ENCODE results near the gene FBXO11.
A peak's percentile ranks its signal among the peaks of the same experiment; 100 is the strongest.
"Not testable (repeated sequence)": the region's sequence is repeated elsewhere in the genome, so short reads cannot be mapped to it uniquely, and the experiment has no call there.

Gene FBXO11

GRCh38 chr2:47916412-47916811 is 10.1 kb upstream of the FBXO11 start:
- Histone ChIP-seq H3K4me3 (ENCODE audit: extremely low read depth, insufficient read depth, low read length, poor library complexity, severe bottlenecking) (no peak overlapping the region), H3K27ac (ENCODE audit: low read depth, low read length, severe bottlenecking) (no peak overlapping the region), H3K4me1 (ENCODE audit: control insufficient read depth, insufficient read depth, low read length, poor library complexity, severe bottlenecking) (no peaks in the 10 kb centered on the region), H3K36me3 (ENCODE audit: control insufficient read depth, insufficient read depth, low read length) (no peaks in the 10 kb centered on the region), H3K9me3 (ENCODE audit: control insufficient read depth, low read length) (no peaks in the 10 kb centered on the region)
- WGBS, 2 experiments (ENCODE audit: insufficient coverage in 2 of 2), result 75% methylated on average over 1 of the region's 1 CpG; no CpG with 5 or more reads in 1 of the 2 experiments

- H3K4me3 ChIP-seq (ENCODE audit: extremely low read depth, insufficient read depth, low read length, poor library complexity, severe bottlenecking); H3K36me3 ChIP-seq (ENCODE audit: control insufficient read depth, insufficient read depth, low read length); H3K27ac ChIP-seq (ENCODE audit: low read depth, low read length, severe bottlenecking); H3K4me1 ChIP-seq (ENCODE audit: control insufficient read depth, insufficient read depth, low read length, poor library complexity, severe bottlenecking); H3K9me3 ChIP-seq (ENCODE audit: control insufficient read depth, low read length): not testable (repeated sequence)
- 95 to 100% methylated on average over 2 to 3 of the region's 4 CpGs for WGBS, 2 experiments (ENCODE audit: insufficient coverage in 2 of 2)
These were observed 4.4 kb upstream of the FBXO11 start for GRCh38 chr2:47910662-47911061.

GRCh38 chr2:47908682-47909081 is 2.4 kb upstream of the FBXO11 start:
- Histone ChIP-seq H3K36me3 (ENCODE audit: control insufficient read depth, insufficient read depth, low read length) (no peaks in the 10 kb centered on the region), H3K4me3 (ENCODE audit: extremely low read depth, insufficient read depth, low read length, poor library complexity, severe bottlenecking) (no peak overlapping the region), H3K9me3 (ENCODE audit: control insufficient read depth, low read length) (no peaks in the 10 kb centered on the region), H3K4me1 (ENCODE audit: control insufficient read depth, insufficient read depth, low read length, poor library complexity, severe bottlenecking) (no peaks in the 10 kb centered on the region), H3K27ac (ENCODE audit: low read depth, low read length, severe bottlenecking) (no peak overlapping the region)
- WGBS, 2 experiments (ENCODE audit: insufficient coverage in 2 of 2), result 93 to 100% methylated on average over 4 of the region's 5 CpGs

GRCh38 chr2:47907039-47907781 is 912 bp upstream of the FBXO11 start:
- peak overlapping the region; percentile 93 for H3K4me3 ChIP-seq (ENCODE audit: extremely low read depth, insufficient read depth, low read length, poor library complexity, severe bottlenecking)
- H3K9me3 ChIP-seq (ENCODE audit: control insufficient read depth, low read length), result no peaks in the 10 kb centered on the region
- no peaks in the 10 kb centered on the region for H3K4me1 ChIP-seq (ENCODE audit: control insufficient read depth, insufficient read depth, low read length, poor library complexity, severe bottlenecking)
- peak overlapping the region; percentile 98 for H3K27ac ChIP-seq (ENCODE audit: low read depth, low read length, severe bottlenecking)
- WGBS, 2 experiments (ENCODE audit: insufficient coverage in 2 of 2), result 16 to 18% methylated on average over 4 to 11 of the region's 15 CpGs
- H3K36me3 ChIP-seq (ENCODE audit: control insufficient read depth, insufficient read depth, low read length), result no peaks in the 10 kb centered on the region

GRCh38 chr2:47905386-47906156 is 727 bp downstream of the FBXO11 start:
- WGBS, 2 experiments (ENCODE audit: insufficient coverage in 2 of 2), result 0% methylated on average over 28 to 73 of the region's 105 CpGs

GRCh38 chr2:47903781-47904490 is 2.4 kb downstream of the FBXO11 start:
- H3K27ac ChIP-seq (ENCODE audit: low read depth, low read length, severe bottlenecking), result peak overlapping the region; percentile 86
- H3K4me1 ChIP-seq (ENCODE audit: control insufficient read depth, insufficient read depth, low read length, poor library complexity, severe bottlenecking), result peaks cover 11% of the 10 kb centered on the region
- H3K4me3 ChIP-seq (ENCODE audit: extremely low read depth, insufficient read depth, low read length, poor library complexity, severe bottlenecking), result peak overlapping the region; percentile 93
- WGBS, 2 experiments (ENCODE audit: insufficient coverage in 2 of 2), result 0% methylated on average over 1 of the region's 10 CpGs; no CpG with 5 or more reads in 1 of the 2 experiments
- H3K36me3 ChIP-seq (ENCODE audit: control insufficient read depth, insufficient read depth, low read length), result peaks cover 8% of the 10 kb centered on the region
- H3K9me3 ChIP-seq (ENCODE audit: control insufficient read depth, low read length), result no peaks in the 10 kb centered on the region

More at GRCh38 chr2:47905386-47906156, 727 bp downstream of the FBXO11 start:
- Histone ChIP-seq H3K36me3 (ENCODE audit: control insufficient read depth, insufficient read depth, low read length) (peaks cover 6% of the 10 kb centered on the region), H3K4me1 (ENCODE audit: control insufficient read depth, insufficient read depth, low read length, poor library complexity, severe bottlenecking) (peaks cover 5% of the 10 kb centered on the region), H3K9me3 (ENCODE audit: control insufficient read depth, low read length) (no peaks in the 10 kb centered on the region), H3K27ac (ENCODE audit: low read depth, low read length, severe bottlenecking) (peak overlapping the region; percentile 98), H3K4me3 (ENCODE audit: extremely low read depth, insufficient read depth, low read length, poor library complexity, severe bottlenecking) (peak overlapping the region; percentile 93)

GRCh38 chr2:47901892-47902291 is 4.4 kb downstream of the FBXO11 start:
- 89 to 95% methylated on average over 11 to 12 of the region's 13 CpGs for WGBS, 2 experiments (ENCODE audit: insufficient coverage in 2 of 2)
- Histone ChIP-seq H3K36me3 (ENCODE audit: control insufficient read depth, insufficient read depth, low read length) (peaks cover 21% of the 10 kb centered on the region), H3K4me1 (ENCODE audit: control insufficient read depth, insufficient read depth, low read length, poor library complexity, severe bottlenecking) (peaks cover 11% of the 10 kb centered on the region)
- not testable (repeated sequence) for H3K9me3 ChIP-seq (ENCODE audit: control insufficient read depth, low read length); H3K27ac ChIP-seq (ENCODE audit: low read depth, low read length, severe bottlenecking); H3K4me3 ChIP-seq (ENCODE audit: extremely low read depth, insufficient read depth, low read length, poor library complexity, severe bottlenecking)

GRCh38 chr2:47900857-47901256 is 5.4 kb downstream of the FBXO11 start:
- no peaks in the 10 kb centered on the region for H3K9me3 ChIP-seq (ENCODE audit: control insufficient read depth, low read length)
- H3K4me1 ChIP-seq (ENCODE audit: control insufficient read depth, insufficient read depth, low read length, poor library complexity, severe bottlenecking), result peaks cover 11% of the 10 kb centered on the region
- H3K27ac ChIP-seq (ENCODE audit: low read depth, low read length, severe bottlenecking), result no peak overlapping the region
- H3K4me3 ChIP-seq (ENCODE audit: extremely low read depth, insufficient read depth, low read length, poor library complexity, severe bottlenecking), result no peak overlapping the region
- WGBS, 2 experiments (ENCODE audit: insufficient coverage in 2 of 2), result no CpG with 5 or more reads among the region's 10 CpGs
- peaks cover 21% of the 10 kb centered on the region for H3K36me3 ChIP-seq (ENCODE audit: control insufficient read depth, insufficient read depth, low read length)

GRCh38 chr2:47899915-47900816 is 6.1 kb downstream of the FBXO11 start:
- H3K4me1 ChIP-seq (ENCODE audit: control insufficient read depth, insufficient read depth, low read length, poor library complexity, severe bottlenecking), result peaks cover 11% of the 10 kb centered on the region
- H3K4me3 ChIP-seq (ENCODE audit: extremely low read depth, insufficient read depth, low read length, poor library complexity, severe bottlenecking), result no peak overlapping the region
- peaks cover 21% of the 10 kb centered on the region for H3K36me3 ChIP-seq (ENCODE audit: control insufficient read depth, insufficient read depth, low read length)
- no peaks in the 10 kb centered on the region for H3K9me3 ChIP-seq (ENCODE audit: control insufficient read depth, low read length)
- WGBS, 2 experiments (ENCODE audit: insufficient coverage in 2 of 2), result 93 to 94% methylated on average over 6 to 13 of the region's 25 CpGs
- H3K27ac ChIP-seq (ENCODE audit: low read depth, low read length, severe bottlenecking), result peak overlapping the region; percentile 80

Measured in mesodermal cell (in vitro differentiated cells).